Esophagus squamous epithelium (tissue), 4 donors: ENCODE measurements around the gene SCAF11.

Experiments used
- POLR2A ChIP-seq, 4 donors: fragments of 450-650 bp; IDR thresholded peaks; one replicate each; pipeline ENCODE4 v1.6.1; 2017; ENCODE audit warnings: antibody characterized with exemption in 4 of 4, mild to moderate bottlenecking in 4 of 4, moderate library complexity in 3 of 4
- TF ChIP-seq, protein P1 (sequence below), 6 experiments: fragments of 450-650 bp in 4 of 6; fragments of 200-600 bp in 2 of 6; sonication (generic) in 2 of 6; IDR thresholded peaks; one replicate each; pipeline ENCODE4 v1.5.1; 2016 to 2019; ENCODE audit warnings: antibody characterized with exemption in 6 of 6, mild to moderate bottlenecking in 4 of 6, moderate library complexity in 4 of 6

DNA sequence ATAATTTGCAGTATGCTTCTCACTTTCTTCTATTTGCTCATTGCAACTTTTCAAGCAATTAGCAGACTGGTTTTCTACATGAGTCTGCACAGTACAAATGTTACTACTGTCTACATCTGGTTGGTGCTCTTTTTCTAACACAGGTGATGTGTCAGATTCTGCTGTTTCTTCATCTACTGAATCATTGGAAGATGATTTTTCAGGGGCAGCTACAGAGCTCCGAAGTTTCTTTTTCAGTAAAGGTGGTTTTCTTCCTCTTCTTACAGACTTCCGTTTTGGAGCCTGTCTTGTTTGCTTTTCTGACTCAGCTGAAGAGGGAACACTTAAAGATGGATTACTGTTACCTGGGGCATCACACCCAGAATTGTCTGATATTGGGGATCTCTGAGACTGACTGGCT, 62.1 kb downstream of the SCAF11 start:
- TF ChIP-seq, protein P1, sequence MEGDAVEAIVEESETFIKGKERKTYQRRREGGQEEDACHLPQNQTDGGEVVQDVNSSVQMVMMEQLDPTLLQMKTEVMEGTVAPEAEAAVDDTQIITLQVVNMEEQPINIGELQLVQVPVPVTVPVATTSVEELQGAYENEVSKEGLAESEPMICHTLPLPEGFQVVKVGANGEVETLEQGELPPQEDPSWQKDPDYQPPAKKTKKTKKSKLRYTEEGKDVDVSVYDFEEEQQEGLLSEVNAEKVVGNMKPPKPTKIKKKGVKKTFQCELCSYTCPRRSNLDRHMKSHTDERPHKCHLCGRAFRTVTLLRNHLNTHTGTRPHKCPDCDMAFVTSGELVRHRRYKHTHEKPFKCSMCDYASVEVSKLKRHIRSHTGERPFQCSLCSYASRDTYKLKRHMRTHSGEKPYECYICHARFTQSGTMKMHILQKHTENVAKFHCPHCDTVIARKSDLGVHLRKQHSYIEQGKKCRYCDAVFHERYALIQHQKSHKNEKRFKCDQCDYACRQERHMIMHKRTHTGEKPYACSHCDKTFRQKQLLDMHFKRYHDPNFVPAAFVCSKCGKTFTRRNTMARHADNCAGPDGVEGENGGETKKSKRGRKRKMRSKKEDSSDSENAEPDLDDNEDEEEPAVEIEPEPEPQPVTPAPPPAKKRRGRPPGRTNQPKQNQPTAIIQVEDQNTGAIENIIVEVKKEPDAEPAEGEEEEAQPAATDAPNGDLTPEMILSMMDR (IDR thresholded peaks at IDR 0.05) = no peak
- TF ChIP-seq POLR2A (IDR thresholded peaks at IDR 0.05) = no peak
